ENCODE measurements around the gene IDH3A. TPM values are rescaled to one million over a fixed set of nuclear protein-coding genes. Genes with fewer than 3 reads are reported as not detected.

The IDH3A gene
- total and polyA plus RNA-seq, 9 of the 15 experiments (the other 6 are each of a cell fraction or from before 2014, with no cell fraction given), result 37.4 to 249 (median 107) TPM

GRCh38 chr15:78131295-78132061, 17.7 kb upstream of the IDH3A start, which contains the start of gene CIB2 (continued):
- TF ChIP-seq ZHX1 (conservative IDR thresholded peaks at IDR 0.05; ENCODE audit: low read length) (0 out of 2 replicates have a peak, but pooled peaks have one; percentile 10), RBM34 (IDR thresholded peaks at IDR 0.05; ENCODE audit: borderline replicate concordance, insufficient read depth, low read length) (no peak), TCFL5 (CRISPR knock-in tag; conservative IDR thresholded peaks at IDR 0.05) (no peak), ZFPM2 (CRISPR knock-in tag; IDR thresholded peaks at IDR 0.05) (no peak), IRF2 (CRISPR knock-in tag; IDR thresholded peaks at IDR 0.05) (no peak), RHOXF2B (CRISPR knock-in tag; conservative IDR thresholded peaks at IDR 0.05) (no peak), KAT8 (IDR thresholded peaks at IDR 0.05; ENCODE audit: low read depth) (no peak), PHB2 (IDR thresholded peaks at IDR 0.05; ENCODE audit: low read depth) (no peak), FOS (IDR thresholded peaks at IDR 0.05; ENCODE audit: extremely low read depth, insufficient read length) (no peak), ZNF3 (CRISPR knock-in tag; IDR thresholded peaks at IDR 0.05) (no peak), SMAD2 (IDR thresholded peaks at IDR 0.05; ENCODE audit: low read depth, low read length) (no peak), SRSF7 (optimal IDR thresholded peaks at IDR 0.05; ENCODE audit: low read depth, low read length) (no peak), EP300 (IDR thresholded peaks at IDR 0.05; ENCODE audit: low read length) (no peak), ESRRA (IDR thresholded peaks at IDR 0.05; ENCODE audit: borderline replicate concordance, low read depth) (0 out of 2 replicates have a peak, but pooled peaks have one; percentile 35), DLX4 (CRISPR knock-in tag; IDR thresholded peaks at IDR 0.05) (no peak), RNF2 (IDR thresholded peaks at IDR 0.05) (no peak), RCOR1 (IDR thresholded peaks at IDR 0.05; ENCODE audit: borderline replicate concordance in 1 of 2, low read depth in 2 of 2, low read length in 2 of 2) (peak in 1 of 2 experiments; percentile 41; a peak in 1 of 4 replicates), FOSL1 (tag; conservative IDR thresholded peaks at IDR 0.05) (no peak)
